ENCODE measurements around the gene BEND3.

The BEND3 gene

GRCh38 chr6:107069631-107070548, 45.4 kb downstream of the BEND3 start (continued):
- TF ChIP-seq TSHZ2 (CRISPR knock-in tag; IDR thresholded peaks at IDR 0.05) = no peak

GRCh38 chr6:107068691-107069630, 46.4 kb downstream of the BEND3 start:
- no peak for ATAC-seq
- no peak for TF ChIP-seq GLIS3 (CRISPR knock-in tag; IDR thresholded peaks at IDR 0.05)
- no peak for TF ChIP-seq SNAI2 (CRISPR knock-in tag; IDR thresholded peaks at IDR 0.05)
- TF ChIP-seq ISL1 (CRISPR knock-in tag; IDR thresholded peaks at IDR 0.05) = no peak
- TF ChIP-seq, protein P1, sequence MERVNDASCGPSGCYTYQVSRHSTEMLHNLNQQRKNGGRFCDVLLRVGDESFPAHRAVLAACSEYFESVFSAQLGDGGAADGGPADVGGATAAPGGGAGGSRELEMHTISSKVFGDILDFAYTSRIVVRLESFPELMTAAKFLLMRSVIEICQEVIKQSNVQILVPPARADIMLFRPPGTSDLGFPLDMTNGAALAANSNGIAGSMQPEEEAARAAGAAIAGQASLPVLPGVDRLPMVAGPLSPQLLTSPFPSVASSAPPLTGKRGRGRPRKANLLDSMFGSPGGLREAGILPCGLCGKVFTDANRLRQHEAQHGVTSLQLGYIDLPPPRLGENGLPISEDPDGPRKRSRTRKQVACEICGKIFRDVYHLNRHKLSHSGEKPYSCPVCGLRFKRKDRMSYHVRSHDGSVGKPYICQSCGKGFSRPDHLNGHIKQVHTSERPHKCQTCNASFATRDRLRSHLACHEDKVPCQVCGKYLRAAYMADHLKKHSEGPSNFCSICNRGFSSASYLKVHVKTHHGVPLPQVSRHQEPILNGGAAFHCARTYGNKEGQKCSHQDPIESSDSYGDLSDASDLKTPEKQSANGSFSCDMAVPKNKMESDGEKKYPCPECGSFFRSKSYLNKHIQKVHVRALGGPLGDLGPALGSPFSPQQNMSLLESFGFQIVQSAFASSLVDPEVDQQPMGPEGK (CRISPR knock-in tag; IDR thresholded peaks at IDR 0.05; ENCODE audit: borderline replicate concordance) = no peak
- TF ChIP-seq ZC3H10 (CRISPR knock-in tag; IDR thresholded peaks at IDR 0.05) = no peak
- no peak for TF ChIP-seq ZFP3 (CRISPR knock-in tag; IDR thresholded peaks at IDR 0.05)
- no peak for TF ChIP-seq CREB5 (CRISPR knock-in tag; IDR thresholded peaks at IDR 0.05; ENCODE audit: low read depth)
- TF ChIP-seq TCF4 (CRISPR knock-in tag; IDR thresholded peaks at IDR 0.05; ENCODE audit: borderline replicate concordance) = no peak
- no peak for TF ChIP-seq RARB (CRISPR knock-in tag; IDR thresholded peaks at IDR 0.05)
- TF ChIP-seq TOX (CRISPR knock-in tag; IDR thresholded peaks at IDR 0.05; ENCODE audit: borderline replicate concordance) = no peak
- TF ChIP-seq, protein P2, sequence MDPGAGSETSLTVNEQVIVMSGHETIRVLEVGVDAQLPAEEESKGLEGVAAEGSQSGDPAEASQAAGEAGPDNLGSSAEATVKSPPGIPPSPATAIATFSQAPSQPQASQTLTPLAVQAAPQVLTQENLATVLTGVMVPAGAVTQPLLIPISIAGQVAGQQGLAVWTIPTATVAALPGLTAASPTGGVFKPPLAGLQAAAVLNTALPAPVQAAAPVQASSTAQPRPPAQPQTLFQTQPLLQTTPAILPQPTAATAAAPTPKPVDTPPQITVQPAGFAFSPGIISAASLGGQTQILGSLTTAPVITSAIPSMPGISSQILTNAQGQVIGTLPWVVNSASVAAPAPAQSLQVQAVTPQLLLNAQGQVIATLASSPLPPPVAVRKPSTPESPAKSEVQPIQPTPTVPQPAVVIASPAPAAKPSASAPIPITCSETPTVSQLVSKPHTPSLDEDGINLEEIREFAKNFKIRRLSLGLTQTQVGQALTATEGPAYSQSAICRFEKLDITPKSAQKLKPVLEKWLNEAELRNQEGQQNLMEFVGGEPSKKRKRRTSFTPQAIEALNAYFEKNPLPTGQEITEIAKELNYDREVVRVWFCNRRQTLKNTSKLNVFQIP (CRISPR knock-in tag; IDR thresholded peaks at IDR 0.05; ENCODE audit: borderline replicate concordance, low read depth) = no peak
- TF ChIP-seq ARNTL (CRISPR knock-in tag; IDR thresholded peaks at IDR 0.05; ENCODE audit: borderline replicate concordance, low read depth) = no peak
- TF ChIP-seq, protein P3, sequence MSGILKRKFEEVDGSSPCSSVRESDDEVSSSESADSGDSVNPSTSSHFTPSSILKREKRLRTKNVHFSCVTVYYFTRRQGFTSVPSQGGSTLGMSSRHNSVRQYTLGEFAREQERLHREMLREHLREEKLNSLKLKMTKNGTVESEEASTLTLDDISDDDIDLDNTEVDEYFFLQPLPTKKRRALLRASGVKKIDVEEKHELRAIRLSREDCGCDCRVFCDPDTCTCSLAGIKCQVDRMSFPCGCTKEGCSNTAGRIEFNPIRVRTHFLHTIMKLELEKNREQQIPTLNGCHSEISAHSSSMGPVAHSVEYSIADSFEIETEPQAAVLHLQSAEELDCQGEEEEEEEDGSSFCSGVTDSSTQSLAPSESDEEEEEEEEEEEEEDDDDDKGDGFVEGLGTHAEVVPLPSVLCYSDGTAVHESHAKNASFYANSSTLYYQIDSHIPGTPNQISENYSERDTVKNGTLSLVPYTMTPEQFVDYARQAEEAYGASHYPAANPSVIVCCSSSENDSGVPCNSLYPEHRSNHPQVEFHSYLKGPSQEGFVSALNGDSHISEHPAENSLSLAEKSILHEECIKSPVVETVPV (CRISPR knock-in tag; IDR thresholded peaks at IDR 0.05) = no peak
- TF ChIP-seq ZNF70 (CRISPR knock-in tag; IDR thresholded peaks at IDR 0.05) = no peak
- TF ChIP-seq ZNF565 (CRISPR knock-in tag; conservative IDR thresholded peaks at IDR 0.05; ENCODE audit: low read depth) = no peak

Data from SK-N-SH treated with all-trans-retinoic acid at 6 μM for 48 hours (cell line).